HG02759 (cell line): ENCODE measurements around the gene CNEP1R1.

Experiments used
- ATAC-seq: cut with Tn5 transposase; IDR thresholded peaks from one replicate; pipeline ENCODE4 v1.9.1; 2021; ENCODE audit warnings: mild to moderate bottlenecking, moderate library complexity; ENCODE audit not compliant: unreplicated experiment

The CNEP1R1 gene

DNA sequence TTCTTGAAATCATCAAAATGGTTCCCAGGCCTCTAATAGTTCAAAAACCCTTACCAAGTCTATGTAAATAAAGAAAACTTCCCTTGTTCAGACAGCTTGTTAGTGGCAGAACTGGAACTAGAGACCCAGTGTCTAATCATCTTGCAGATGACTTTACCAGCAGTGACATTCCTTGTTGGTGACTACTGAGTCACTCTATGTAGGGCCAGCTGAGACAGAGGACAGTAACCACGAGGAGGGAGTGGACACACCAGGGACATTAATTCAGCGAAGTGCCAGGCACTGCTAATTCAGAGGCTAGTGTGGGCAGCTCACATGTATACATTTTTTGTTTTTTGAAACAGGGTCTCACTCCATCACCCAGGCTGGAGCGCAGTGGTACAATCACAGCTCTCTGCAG is 34.6 kb downstream of the CNEP1R1 start:
- no peak for ATAC-seq

GRCh38 chr16:50061326-50061725 is 36.3 kb downstream of the CNEP1R1 start:
- ATAC-seq = no peak

GRCh38 chr16:50065241-50065623 is 40.2 kb downstream of the CNEP1R1 start:
- no peak for ATAC-seq

DNA sequence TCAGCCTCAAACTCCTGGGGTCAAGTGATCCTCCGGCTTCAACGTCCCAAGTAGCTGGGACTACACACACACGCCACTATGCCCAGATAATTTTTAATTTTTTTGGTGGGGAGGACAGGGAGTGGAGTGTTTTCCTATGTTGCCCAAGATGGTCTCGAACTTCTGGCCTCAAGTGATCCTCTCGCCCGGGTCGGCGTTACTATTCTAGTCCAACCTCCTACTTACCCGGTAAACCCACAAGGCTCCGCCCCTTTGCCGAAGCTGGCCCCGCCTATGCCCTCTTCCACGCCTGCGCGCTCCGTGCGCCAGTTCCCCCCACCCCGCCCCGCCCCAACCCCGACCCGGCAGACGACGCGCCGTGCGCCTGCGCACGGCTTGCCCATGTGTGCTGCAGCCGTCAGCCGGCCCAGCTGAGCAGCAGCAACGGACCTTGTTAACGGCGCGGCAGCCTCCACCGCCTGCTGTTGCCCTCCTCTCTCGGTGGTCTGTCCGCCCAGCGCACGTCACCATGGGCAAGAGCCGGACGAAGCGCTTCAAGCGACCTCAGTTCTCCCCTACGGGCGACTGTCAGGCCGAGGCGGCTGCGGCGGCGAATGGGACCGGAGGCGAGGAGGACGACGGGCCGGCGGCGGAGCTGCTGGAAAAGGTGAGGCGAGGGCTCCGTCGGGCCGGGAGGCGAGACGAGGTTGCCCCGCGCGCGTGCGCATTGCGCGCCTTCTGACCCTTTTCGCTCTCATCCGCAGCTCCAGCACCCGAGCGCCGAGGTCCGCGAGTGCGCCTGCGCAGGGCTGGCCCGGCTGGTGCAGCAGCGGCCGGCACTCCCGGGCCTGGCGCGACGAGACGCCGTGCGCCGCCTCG is 40.8 kb downstream of the CNEP1R1 start, which contains the start of gene HEATR3:
Gene HEATR3 (plus strand): TSS at position 347 of the 858 bp plus-strand sequence. CDS start 162 bp downstream, at position 509.
- peak; percentile 89 for ATAC-seq

- no peak for ATAC-seq
Measured at GRCh38 chr16:50066482-50067289, 41.7 kb downstream of the CNEP1R1 start.

GRCh38 chr16:50067290-50067853 is 42.3 kb downstream of the CNEP1R1 start:
- no peak for ATAC-seq

DNA sequence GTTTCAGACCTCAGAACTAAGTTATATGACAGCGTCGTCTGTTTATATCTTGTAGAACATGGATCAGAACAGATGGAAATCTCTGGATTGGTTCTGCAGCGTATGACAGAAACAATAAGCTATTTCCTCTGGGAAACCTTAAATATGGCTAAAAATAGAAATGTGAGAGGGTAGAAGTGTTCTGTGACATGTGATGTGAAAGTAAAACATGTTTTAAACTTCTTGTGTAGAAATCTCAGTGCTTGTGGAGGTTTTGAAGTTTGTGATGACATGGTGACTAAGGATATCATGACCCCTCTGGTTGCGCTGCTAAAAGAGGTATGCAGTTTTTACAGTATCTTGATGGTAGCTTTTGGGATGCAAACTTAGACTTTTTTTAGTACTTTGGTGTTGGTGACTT is 43.5 kb downstream of the CNEP1R1 start:
- ATAC-seq = no peak

DNA sequence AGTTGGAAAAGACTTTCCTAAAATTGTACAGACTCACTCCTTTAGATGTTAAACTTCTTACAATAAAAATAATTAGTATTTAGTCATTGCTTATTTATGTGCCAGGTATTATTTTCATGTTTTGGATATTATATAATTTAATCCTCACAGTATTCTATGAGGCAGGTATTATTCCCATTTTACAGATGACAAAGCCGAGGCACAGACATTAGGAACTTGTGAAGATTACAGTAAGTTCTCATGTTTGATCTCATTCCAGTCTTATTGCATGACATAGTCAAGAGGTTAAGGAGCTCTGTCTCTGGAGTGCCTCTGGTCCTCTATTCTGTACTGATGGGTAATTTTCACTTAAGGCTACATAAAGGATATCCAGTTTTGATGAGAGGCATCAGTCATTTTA is 44.0 kb downstream of the CNEP1R1 start:
- ATAC-seq = no peak

GRCh38 chr16:50071075-50071671 is 46.1 kb downstream of the CNEP1R1 start:
- ATAC-seq = no peak

- no peak for ATAC-seq
Measured at GRCh38 chr16:50072730-50073129, 47.7 kb downstream of the CNEP1R1 start.

DNA sequence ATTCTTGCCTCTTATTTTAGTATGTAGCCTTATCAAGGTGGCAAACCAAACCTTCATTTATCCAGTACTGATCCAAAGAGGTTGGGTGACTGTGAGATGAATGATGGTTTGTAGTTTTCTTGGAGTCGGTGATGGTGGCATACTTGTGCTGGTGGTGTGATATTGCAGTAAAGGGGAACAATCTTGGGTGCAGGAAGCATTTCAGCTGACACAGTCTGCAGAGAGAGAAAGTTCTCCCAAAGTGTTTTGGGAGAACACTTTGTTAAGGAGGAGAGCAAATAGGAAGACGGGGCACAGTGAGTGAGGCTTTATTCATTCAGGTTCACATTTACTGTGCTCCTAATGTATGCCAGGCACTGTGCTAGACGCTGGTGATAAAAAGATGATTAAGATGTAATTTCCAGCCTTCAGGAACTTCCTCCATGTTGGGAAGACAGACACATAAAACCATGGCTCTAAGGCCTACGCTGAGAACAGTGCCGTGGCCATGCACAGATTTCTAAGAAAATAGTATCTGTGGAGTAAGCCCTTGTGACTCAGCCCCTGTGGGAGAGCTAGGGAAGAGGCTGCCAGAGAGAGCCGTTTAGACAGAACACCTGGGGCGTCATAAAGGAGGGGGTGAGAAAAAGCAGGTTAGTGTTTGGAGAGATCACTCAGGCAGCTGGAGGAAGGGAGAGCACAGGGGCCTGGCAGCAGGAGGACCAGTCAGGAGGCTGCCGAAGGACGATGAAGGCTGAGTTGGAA is 54.5 kb downstream of the CNEP1R1 start:
- no peak for ATAC-seq

GRCh38 chr16:50081428-50082018 is 56.5 kb downstream of the CNEP1R1 start:
- ATAC-seq = no peak

DNA sequence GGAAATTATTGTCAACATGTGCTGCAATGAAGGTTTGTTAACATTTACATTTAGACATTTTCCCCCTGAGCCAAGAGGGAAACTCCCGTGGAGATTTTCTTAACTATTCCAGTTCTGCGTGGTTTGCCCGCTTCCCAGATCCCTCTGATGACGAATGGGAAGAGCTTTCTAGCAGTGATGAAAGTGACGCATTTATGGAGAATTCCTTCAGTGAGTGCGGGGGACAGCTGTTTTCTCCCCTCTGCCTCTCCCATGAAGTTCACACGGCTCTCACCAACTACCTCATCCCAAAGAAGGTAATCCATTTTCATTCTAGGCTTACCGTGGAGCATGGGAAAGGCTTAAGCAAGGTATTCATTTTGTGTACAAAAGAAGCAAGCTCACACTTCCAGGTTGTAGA is 59.0 kb downstream of the CNEP1R1 start:
- ATAC-seq = no peak

- ATAC-seq = no peak
Measured at GRCh38 chr16:50086176-50086575, 61.2 kb downstream of the CNEP1R1 start.
